ENCODE measurements around the gene RALGPS2. TPM values are rescaled to one million over a fixed set of nuclear protein-coding genes. Genes with fewer than 3 reads are reported as not detected.

RALGPS2 gene
- total RNA-seq, 2 experiments from 2014 or later: 4.8 to 5.5 TPM

DNA sequence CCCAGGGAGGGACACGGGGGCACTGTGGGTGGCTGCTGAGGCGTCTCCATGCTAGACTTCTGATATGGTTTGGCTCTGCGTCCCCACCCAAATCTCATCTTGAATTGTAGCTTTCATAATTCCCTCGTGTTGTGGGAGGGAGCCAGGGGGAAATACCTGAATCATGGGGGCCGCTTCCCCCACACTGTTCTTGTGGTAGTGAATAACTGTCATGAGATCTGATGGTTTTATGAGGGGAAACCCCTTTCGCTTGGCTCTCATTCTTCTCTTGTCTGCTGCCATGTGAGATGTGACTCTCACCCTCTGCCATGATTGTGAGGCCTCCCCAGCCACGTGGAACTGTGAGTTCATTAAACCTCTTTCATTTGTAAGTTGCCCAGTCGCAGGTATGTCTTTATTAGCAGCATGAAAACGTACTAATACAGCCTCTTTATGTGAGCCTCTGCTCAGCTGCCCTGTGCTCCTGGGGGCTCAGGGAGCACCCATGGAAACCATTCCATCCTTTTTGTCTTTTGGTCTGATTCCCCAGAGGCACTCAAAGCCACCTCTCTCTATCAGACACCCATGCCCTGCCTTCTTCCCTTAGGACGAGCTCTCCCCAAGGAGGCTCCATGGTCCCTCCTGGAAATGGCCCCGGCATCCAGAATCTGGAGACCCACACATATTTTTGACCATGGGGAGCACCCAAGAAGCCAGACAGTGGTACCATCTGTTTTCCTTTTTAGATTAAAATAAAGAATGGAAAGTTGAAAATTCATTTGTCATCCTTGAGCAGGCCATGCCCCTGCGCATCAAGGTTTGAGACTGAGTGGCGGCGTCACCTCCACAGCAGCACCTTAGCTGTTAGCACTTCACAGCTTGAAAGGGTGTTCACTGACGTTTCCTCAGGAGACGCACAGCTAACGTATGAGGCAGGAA, 234.8 kb downstream of the RALGPS2 start:
- Mint-ChIP-seq H3K36me3 (ENCODE audit: low read depth) (no peaks in the 10 kb centered on the region), H3K27ac (no peak overlapping the region), H3K27me3 (no peaks in the 10 kb centered on the region), H3K4me3 (no peak overlapping the region), H3K4me1 (peaks cover 3% of the 10 kb centered on the region), H3K9me3 (ENCODE audit: low read depth) (peaks cover 4% of the 10 kb centered on the region)
- CTCF ChIA-PET: no interaction called here
- no peak for ATAC-seq
- DNase-seq: peak; percentile 30
- POLR2A ChIA-PET: no interaction called here
- intact Hi-C loops (cut with DNase I, micrococcal nuclease): no loop called here

DNA sequence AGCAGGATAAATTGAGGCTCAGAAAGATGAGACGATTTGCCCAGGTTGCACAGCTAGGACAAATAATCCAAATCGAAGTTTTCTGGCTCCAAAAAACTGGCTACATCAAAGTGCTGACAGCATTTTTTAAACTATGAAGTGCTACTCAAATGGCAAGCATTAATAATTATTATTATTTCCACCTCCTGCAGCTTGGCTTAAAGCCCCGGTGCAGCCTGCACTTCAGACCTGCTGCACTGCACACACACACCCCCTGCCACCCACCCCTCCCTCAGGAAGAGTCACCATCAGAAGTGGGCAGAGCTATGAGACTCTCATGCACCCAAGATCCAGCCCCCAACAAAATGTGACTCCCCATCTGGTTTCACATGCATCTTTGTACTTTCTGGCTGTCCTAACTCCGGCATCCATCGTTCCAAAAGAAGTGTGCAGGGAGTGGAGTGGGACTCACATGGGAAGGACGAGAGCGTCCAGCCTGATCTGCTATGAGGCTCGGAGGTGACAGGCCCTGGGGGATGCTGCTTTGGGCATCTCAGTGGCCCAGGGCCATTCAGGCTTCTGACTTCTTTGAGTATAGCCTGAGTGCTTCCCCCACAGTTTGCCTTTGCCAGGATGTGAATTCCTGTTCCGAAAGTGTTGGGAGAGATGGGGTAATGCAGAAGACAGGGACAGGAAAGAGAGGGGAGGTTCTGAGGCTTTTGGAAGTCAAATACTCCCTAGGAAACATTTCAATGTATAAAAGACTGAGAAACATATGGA, 235.6 kb downstream of the RALGPS2 start:
- Mint-ChIP-seq H3K4me3 (no peak overlapping the region), H3K9me3 (ENCODE audit: low read depth) (peaks cover 5% of the 10 kb centered on the region), H3K36me3 (ENCODE audit: low read depth) (no peaks in the 10 kb centered on the region), H3K4me1 (peaks cover 3% of the 10 kb centered on the region), H3K27ac (no peak overlapping the region), H3K27me3 (no peaks in the 10 kb centered on the region)
- CTCF ChIA-PET: no interaction called here
- POLR2A ChIA-PET: no interaction called here
- no peak for DNase-seq
- ATAC-seq: no peak
- intact Hi-C loops (cut with DNase I, micrococcal nuclease): no loop called here

DNA sequence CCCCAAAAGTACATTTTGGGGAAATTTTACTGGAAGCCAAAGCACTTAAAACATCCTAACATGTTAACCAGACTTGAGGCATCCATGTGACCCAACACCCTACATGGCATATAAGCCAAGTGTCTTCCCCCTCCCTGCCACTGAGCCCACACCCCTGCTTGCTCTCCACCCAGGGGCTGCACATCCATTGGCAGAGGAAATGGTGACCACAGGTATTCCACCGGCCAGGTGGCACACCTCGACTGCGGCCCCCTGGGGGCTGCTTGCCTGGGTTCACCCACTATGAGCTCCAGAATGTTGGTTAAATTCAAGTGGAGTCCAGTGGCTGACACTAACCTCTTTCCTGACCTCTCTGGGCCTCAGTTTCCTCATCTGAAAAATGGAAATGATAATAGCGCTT, 236.3 kb downstream of the RALGPS2 start:
- peaks cover 3% of the 10 kb centered on the region for H3K4me1 Mint-ChIP-seq
- H3K9me3 Mint-ChIP-seq (ENCODE audit: low read depth): peaks cover 5% of the 10 kb centered on the region
- H3K27ac Mint-ChIP-seq: no peak overlapping the region
- ATAC-seq: no peak
- intact Hi-C loops (cut with DNase I, micrococcal nuclease): no loop called here
- POLR2A ChIA-PET: no interaction called here
- H3K4me3 Mint-ChIP-seq: no peak overlapping the region
- CTCF ChIA-PET: no interaction called here
- no peaks in the 10 kb centered on the region for H3K36me3 Mint-ChIP-seq (ENCODE audit: low read depth)
- no peak for DNase-seq
- H3K27me3 Mint-ChIP-seq: no peaks in the 10 kb centered on the region

DNA sequence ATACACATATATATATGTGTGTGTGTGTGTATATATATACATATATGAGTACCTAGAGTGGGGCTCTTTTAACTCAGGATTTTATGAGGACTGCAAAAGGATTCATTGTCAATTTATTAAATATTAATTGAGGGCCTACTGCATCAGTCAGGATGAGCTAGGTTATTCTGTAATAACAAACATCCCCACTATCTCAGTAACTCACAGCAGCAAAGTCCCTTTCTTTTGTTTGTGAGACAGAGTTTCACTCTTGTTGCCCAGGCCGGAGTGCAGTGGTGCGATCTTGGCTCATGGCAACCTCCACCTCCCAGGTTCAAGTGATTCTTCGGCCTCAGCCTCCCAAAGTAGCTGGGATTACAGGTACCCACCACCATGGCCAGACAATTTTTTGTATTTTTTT, 236.8 kb downstream of the RALGPS2 start:
- no peak overlapping the region for H3K4me3 Mint-ChIP-seq
- peaks cover 3% of the 10 kb centered on the region for H3K4me1 Mint-ChIP-seq
- intact Hi-C loops (cut with DNase I, micrococcal nuclease): no loop called here
- POLR2A ChIA-PET: no interaction called here
- no peak for DNase-seq
- ATAC-seq: no peak
- no peaks in the 10 kb centered on the region for H3K27me3 Mint-ChIP-seq
- H3K27ac Mint-ChIP-seq: no peak overlapping the region
- CTCF ChIA-PET: no interaction called here
- peaks cover 5% of the 10 kb centered on the region for H3K9me3 Mint-ChIP-seq (ENCODE audit: low read depth)
- no peaks in the 10 kb centered on the region for H3K36me3 Mint-ChIP-seq (ENCODE audit: low read depth)

DNA sequence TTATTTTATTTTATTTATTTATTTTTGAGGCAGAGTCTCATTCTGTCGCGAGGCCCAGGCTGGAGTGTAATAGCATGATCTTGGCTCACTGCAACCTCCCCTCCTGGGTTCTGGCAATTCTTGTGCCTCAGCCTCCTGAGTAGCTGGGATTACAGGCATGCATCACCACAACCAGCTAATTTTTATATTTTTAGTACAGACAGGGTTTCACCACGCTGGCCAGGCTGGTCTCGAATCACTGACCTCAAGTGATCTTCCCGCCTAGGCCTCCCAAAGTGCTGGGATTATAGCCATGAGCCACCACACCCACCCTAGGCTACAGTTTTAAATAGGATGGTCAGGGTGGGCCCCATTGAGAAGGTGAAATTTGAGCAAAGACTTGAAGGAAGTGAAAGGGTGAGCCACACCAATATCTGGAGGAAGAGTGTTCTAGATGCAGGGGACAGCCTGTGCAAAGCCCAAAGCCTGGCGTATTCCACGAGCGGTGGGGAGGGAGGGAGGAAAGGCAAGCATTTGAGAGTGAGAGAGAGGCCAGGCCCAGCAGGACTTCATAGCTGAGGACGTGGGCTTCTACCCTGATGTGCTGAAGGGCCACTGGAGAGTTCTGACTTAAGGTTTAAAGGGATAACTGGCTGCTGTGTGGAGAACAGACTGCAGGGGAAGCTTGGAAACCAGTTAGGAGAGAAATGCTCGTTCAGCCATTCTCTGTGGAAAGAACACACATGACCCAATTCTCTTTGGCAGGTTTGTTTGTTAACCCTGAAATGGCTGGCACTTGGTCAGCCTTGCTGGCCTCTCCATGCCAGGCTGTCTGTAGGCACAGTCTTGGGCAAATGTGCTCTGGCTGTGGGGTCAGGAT, 238.0 kb downstream of the RALGPS2 start:
- peaks cover 3% of the 10 kb centered on the region for H3K4me1 Mint-ChIP-seq
- no peak for ATAC-seq
- no peaks in the 10 kb centered on the region for H3K36me3 Mint-ChIP-seq (ENCODE audit: low read depth)
- ChIA-PET CTCF (no interaction called here), POLR2A (no interaction called here)
- H3K9me3 Mint-ChIP-seq (ENCODE audit: low read depth): peaks cover 5% of the 10 kb centered on the region
- no peak overlapping the region for H3K4me3 Mint-ChIP-seq
- DNase-seq: no peak
- H3K27ac Mint-ChIP-seq: no peak overlapping the region
- intact Hi-C loops (cut with DNase I, micrococcal nuclease): no loop called here
- H3K27me3 Mint-ChIP-seq: no peaks in the 10 kb centered on the region

DNA sequence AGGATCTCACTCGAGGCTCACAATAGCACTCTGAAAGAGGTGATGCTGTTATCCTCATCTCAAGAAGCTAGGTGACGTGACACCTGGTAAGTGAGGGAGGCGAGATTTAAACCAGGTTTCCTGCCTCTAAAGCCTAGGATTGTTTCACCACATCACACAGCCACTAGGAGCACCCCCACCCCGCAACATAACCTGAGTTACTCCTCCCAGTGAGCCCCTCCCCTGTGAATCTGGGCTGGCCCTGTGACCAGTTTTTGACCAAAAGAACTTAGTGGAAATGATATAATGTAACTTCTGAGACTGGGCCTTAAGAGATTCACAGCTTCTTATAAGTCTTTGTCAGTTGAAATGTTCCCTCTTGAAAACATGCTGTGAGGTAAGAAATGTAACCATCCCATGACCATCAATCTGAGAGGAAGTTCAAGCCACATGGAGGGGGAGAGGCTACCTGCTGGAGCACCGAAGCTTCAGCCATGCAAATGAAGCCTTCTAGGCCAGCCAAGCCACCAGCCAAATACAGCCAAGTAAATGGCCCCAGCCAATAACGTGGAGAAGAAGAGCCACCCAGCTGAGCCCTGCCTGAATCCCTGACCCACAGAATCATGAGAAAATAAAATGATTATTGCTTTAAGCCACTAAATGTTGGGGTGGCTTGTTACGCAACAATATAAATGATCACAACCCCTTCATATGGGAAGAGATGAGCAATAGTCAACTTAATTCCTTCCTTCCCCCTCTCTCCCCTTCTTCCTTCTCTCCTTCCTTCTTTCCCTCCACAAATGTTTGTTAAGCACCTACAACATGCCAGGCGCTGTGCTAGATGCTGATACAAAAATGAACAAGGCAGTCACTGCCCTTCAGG, 239.7 kb downstream of the RALGPS2 start:
- no peak for ATAC-seq
- no peak for DNase-seq
- peaks cover 4% of the 10 kb centered on the region for H3K9me3 Mint-ChIP-seq (ENCODE audit: low read depth)
- intact Hi-C loops (cut with DNase I, micrococcal nuclease): no loop called here
- no peaks in the 10 kb centered on the region for H3K36me3 Mint-ChIP-seq (ENCODE audit: low read depth)
- CTCF ChIA-PET: interaction anchor here (1.1 kb wide), 1 partner anchor 14 kb away, joined by 3 read pairs; no protein-coding TSS in a partner anchor
- H3K4me1 Mint-ChIP-seq: peaks cover under 1% of the 10 kb centered on the region
- H3K27me3 Mint-ChIP-seq: no peaks in the 10 kb centered on the region
- POLR2A ChIA-PET: no interaction called here
- H3K27ac Mint-ChIP-seq: no peak overlapping the region
- no peak overlapping the region for H3K4me3 Mint-ChIP-seq

DNA sequence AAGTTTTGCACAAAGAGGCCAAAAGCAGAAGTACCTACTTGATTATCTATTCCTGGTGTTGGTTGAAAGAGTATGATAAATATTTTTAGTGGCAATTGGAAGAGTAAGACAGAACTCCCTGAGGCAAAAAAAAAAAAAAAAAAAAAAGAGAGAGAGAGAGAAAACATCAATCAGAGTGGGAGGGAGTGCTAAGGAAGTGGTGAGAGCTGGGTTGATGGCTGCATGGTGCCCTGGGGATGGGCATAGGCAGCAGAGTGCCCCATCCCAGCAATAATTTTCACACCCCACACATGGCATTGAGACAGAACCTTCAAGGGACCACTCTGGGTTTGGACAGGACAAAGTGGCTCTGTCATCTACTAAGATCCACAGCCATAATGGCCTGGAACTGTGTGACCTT, 241.3 kb downstream of the RALGPS2 start:
- peaks cover 4% of the 10 kb centered on the region for H3K9me3 Mint-ChIP-seq (ENCODE audit: low read depth)
- no peaks in the 10 kb centered on the region for H3K36me3 Mint-ChIP-seq (ENCODE audit: low read depth)
- H3K27me3 Mint-ChIP-seq: no peaks in the 10 kb centered on the region
- ATAC-seq (no peak), DNase-seq (no peak)
- H3K4me1 Mint-ChIP-seq: no peaks in the 10 kb centered on the region
- ChIA-PET CTCF (no interaction called here), POLR2A (no interaction called here)
- no peak overlapping the region for H3K27ac Mint-ChIP-seq
- H3K4me3 Mint-ChIP-seq: no peak overlapping the region
- intact Hi-C loops (cut with DNase I, micrococcal nuclease): no loop called here

DNA sequence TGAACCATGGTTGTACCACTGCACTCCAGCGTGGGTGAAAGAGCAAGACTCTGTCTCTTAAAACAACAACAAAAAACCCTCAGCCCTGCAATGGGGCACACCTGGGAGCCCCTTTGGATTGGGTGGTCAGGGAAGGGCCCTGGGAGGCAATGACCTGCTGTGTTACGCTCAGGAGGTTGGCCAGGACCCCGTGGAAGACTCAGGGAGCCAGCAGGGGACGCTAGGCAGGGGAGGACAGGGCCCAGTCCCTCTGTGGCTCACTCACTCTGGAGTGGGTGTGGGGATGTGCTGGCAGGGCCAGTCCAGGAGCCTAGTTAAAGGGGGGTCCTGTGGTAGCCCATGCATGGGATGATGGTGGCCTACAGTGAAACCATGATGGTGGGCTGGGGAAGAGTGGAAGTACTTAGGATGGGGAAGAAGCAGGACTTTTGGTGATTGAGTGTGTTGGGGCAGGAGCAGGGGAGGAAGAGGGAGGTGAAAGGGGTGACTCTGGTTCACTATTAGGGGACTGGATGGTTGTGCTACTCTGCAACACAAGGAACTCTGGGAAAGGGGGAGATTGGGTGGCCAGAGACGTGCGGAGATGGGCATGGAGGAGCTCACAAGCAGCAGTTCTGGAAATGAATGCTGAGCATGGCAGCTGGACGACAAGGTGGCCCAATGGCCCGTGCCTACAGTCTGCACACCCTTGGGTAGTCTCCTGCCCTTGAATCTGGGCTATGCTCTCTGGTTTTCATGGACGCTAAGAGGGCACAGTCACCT, 244.4 kb downstream of the RALGPS2 start:
- ATAC-seq (no peak), DNase-seq (no peak)
- ChIA-PET CTCF (no interaction called here), POLR2A (no interaction called here)
- Mint-ChIP-seq H3K9me3 (ENCODE audit: low read depth) (peaks cover 2% of the 10 kb centered on the region), H3K36me3 (ENCODE audit: low read depth) (no peaks in the 10 kb centered on the region), H3K27ac (no peak overlapping the region), H3K4me3 (no peak overlapping the region), H3K27me3 (no peaks in the 10 kb centered on the region), H3K4me1 (peaks cover 4% of the 10 kb centered on the region)
- intact Hi-C loops (cut with DNase I, micrococcal nuclease): no loop called here

DNA sequence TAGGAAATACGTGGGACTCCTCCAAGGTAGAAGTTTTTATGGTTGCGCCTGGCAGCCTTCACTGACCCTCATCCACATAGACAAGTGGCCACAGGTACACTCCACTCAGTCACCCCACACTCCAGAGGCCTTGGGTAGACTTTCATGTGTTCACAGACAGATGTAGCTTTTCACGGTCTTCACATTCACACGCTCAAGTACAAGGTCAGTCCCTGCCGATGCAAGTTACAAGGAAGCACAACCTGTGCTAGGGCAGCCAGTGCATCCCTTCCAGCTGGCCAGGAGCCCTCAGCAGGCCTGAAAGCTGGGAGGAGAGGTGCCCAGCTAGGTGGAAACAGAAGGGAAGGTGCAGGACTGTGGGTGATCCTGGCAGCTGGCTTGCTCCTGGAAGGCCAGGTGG, 245.1 kb downstream of the RALGPS2 start:
- intact Hi-C loops (cut with DNase I, micrococcal nuclease): no loop called here
- Mint-ChIP-seq H3K27ac (no peak overlapping the region), H3K4me1 (peaks cover 4% of the 10 kb centered on the region), H3K27me3 (no peaks in the 10 kb centered on the region), H3K9me3 (ENCODE audit: low read depth) (peaks cover under 1% of the 10 kb centered on the region), H3K4me3 (no peak overlapping the region), H3K36me3 (ENCODE audit: low read depth) (no peaks in the 10 kb centered on the region)
- POLR2A ChIA-PET: no interaction called here
- ATAC-seq: no peak
- CTCF ChIA-PET: interaction anchor here (0.7 kb wide), 2 partner anchors 35 to 46 kb away, joined by 3 read pairs; no protein-coding TSS in a partner anchor
- DNase-seq: no peak

All from activated CD4-positive, alpha-beta T cell treated with anti-CD3 and anti-CD28 coated beads for 36 hours (primary cell).